HAP-1 (cell line): ENCODE measurements around the gene ZNF423.

Experiments used
- DNase-seq, 2 experiments: peaks; one replicate each; pipeline ENCODE4 v3.0.0-alpha.2; 2016 to 2020; ENCODE audit warnings: low spot score in 2 of 2
- H3K27me3 ChIP-seq: fragments of 250-450 bp; sonication (Bioruptor Pico); 2 replicates; pipeline ENCODE4 v1.5.1; 2020; ENCODE audit warnings: low read depth, mild to moderate bottlenecking, moderate library complexity
- H3K36me3 ChIP-seq: fragments of 250-450 bp; sonication (Bioruptor Pico); replicated peaks from 2 replicates; pipeline ENCODE4 v1.5.1; 2020; ENCODE audit warnings: mild to moderate bottlenecking
- H3K4me1 ChIP-seq: fragments of 250-450 bp; sonication (Bioruptor Pico); 2 replicates; pipeline ENCODE4 v1.5.1; 2020; ENCODE audit warnings: mild to moderate bottlenecking
- H3K4me3 ChIP-seq: fragments of 250-450 bp; sonication (Bioruptor Pico); 2 replicates; pipeline ENCODE4 v1.5.1; 2020; ENCODE audit warnings: mild to moderate bottlenecking, moderate library complexity
- H3K9me3 ChIP-seq: fragments of 250-450 bp; sonication (Bioruptor Pico); 2 replicates; pipeline ENCODE4 v1.5.1; 2020; ENCODE audit warnings: mild to moderate bottlenecking, moderate library complexity
- in situ Hi-C: fragments of 300-500 bp; cut with MboI; formaldehyde crosslinking; loops from 3 replicates; pipeline ENCODE4 v1.14.3; 2020; ENCODE audit warnings: low sequenced_read_pairs, inconsistent platforms, mixed read lengths

ZNF423 gene

GRCh38 chr16:49558451-49558850 lies 297.5 kb downstream of the ZNF423 start:
- Histone ChIP-seq H3K9me3 (no peaks in the 10 kb centered on the region), H3K36me3 (no peaks in the 10 kb centered on the region), H3K4me1 (peaks cover 12% of the 10 kb centered on the region), H3K27me3 (no peaks in the 10 kb centered on the region), H3K4me3 (no peak overlapping the region)
- no peak for DNase-seq
- in situ Hi-C loops = no loop called here

GRCh38 chr16:49556606-49557446 lies 299.1 kb downstream of the ZNF423 start:
- no peak overlapping the region for H3K4me3 ChIP-seq
- peak; percentile 83 to 86 for DNase-seq

GRCh38 chr16:49556249-49556605 lies 299.7 kb downstream of the ZNF423 start:
- Histone ChIP-seq H3K36me3 (no peaks in the 10 kb centered on the region), H3K4me3 (no peak overlapping the region), H3K4me1 (peaks cover 12% of the 10 kb centered on the region), H3K9me3 (no peaks in the 10 kb centered on the region), H3K27me3 (no peaks in the 10 kb centered on the region)
- in situ Hi-C loops = no loop called here
- no peak for DNase-seq

More at GRCh38 chr16:49556606-49557446, 299.1 kb downstream of the ZNF423 start:
- Histone ChIP-seq H3K27me3 (no peaks in the 10 kb centered on the region), H3K4me1 (peaks cover 12% of the 10 kb centered on the region), H3K9me3 (no peaks in the 10 kb centered on the region), H3K36me3 (no peaks in the 10 kb centered on the region)
- in situ Hi-C loops = no loop called here

GRCh38 chr16:49554681-49555080 lies 301.2 kb downstream of the ZNF423 start:
- Histone ChIP-seq H3K36me3 (no peaks in the 10 kb centered on the region), H3K4me1 (peaks cover 12% of the 10 kb centered on the region), H3K9me3 (no peaks in the 10 kb centered on the region), H3K4me3 (no peak overlapping the region), H3K27me3 (no peaks in the 10 kb centered on the region)
- in situ Hi-C loops = no loop called here
- no peak for DNase-seq

- in situ Hi-C loops = no loop called here
- no peak overlapping the region for H3K4me3 ChIP-seq
Observed at GRCh38 chr16:49552313-49552928, 303.5 kb downstream of the ZNF423 start.

GRCh38 chr16:49550666-49551065 lies 305.2 kb downstream of the ZNF423 start:
- Histone ChIP-seq H3K27me3 (no peaks in the 10 kb centered on the region), H3K9me3 (no peaks in the 10 kb centered on the region), H3K4me3 (no peak overlapping the region), H3K4me1 (no peaks in the 10 kb centered on the region; the same call in 1 of the 2 replicates), H3K36me3 (no peaks in the 10 kb centered on the region)
- in situ Hi-C loops = no loop called here
- no peak for DNase-seq

More at GRCh38 chr16:49552313-49552928, 303.5 kb downstream of the ZNF423 start:
- no peak for DNase-seq
- Histone ChIP-seq H3K36me3 (no peaks in the 10 kb centered on the region), H3K9me3 (no peaks in the 10 kb centered on the region), H3K27me3 (no peaks in the 10 kb centered on the region), H3K4me1 (peaks cover 11% of the 10 kb centered on the region)

- Histone ChIP-seq H3K27me3 (no peaks in the 10 kb centered on the region), H3K4me3 (no peak overlapping the region), H3K4me1 (no peaks in the 10 kb centered on the region; the same call in 1 of the 2 replicates), H3K9me3 (no peaks in the 10 kb centered on the region), H3K36me3 (no peaks in the 10 kb centered on the region)
- in situ Hi-C loops = no loop called here
- no peak for DNase-seq
Observed at GRCh38 chr16:49550140-49550539, 305.8 kb downstream of the ZNF423 start.

- H3K4me1 ChIP-seq = no peaks in the 10 kb centered on the region; the same call in 1 of the 2 replicates
- no peaks in the 10 kb centered on the region for H3K27me3 ChIP-seq
- H3K4me3 ChIP-seq = no peak overlapping the region
- DNase-seq = no peak
- H3K9me3 ChIP-seq = no peaks in the 10 kb centered on the region
- no peaks in the 10 kb centered on the region for H3K36me3 ChIP-seq
- in situ Hi-C loops = no loop called here
Observed at GRCh38 chr16:49548325-49548970, 307.5 kb downstream of the ZNF423 start.

- Histone ChIP-seq H3K4me3 (no peak overlapping the region), H3K4me1 (peaks cover 8% of the 10 kb centered on the region), H3K36me3 (no peaks in the 10 kb centered on the region), H3K9me3 (no peaks in the 10 kb centered on the region), H3K27me3 (no peaks in the 10 kb centered on the region)
- in situ Hi-C loops = no loop called here
- no peak for DNase-seq
Observed at GRCh38 chr16:49547448-49547847, 308.5 kb downstream of the ZNF423 start.

- H3K4me1 ChIP-seq = peaks cover 8% of the 10 kb centered on the region
- H3K36me3 ChIP-seq = no peaks in the 10 kb centered on the region
- DNase-seq = no peak
- in situ Hi-C loops = no loop called here
- H3K27me3 ChIP-seq = no peaks in the 10 kb centered on the region
- H3K9me3 ChIP-seq = no peaks in the 10 kb centered on the region
- H3K4me3 ChIP-seq = no peak overlapping the region
Observed at GRCh38 chr16:49546735-49547134, 309.2 kb downstream of the ZNF423 start.

- H3K36me3 ChIP-seq = no peaks in the 10 kb centered on the region
- no peaks in the 10 kb centered on the region for H3K9me3 ChIP-seq
- no peak overlapping the region for H3K4me3 ChIP-seq
- in situ Hi-C loops = no loop called here
- H3K27me3 ChIP-seq = no peaks in the 10 kb centered on the region
- H3K4me1 ChIP-seq = peaks cover 8% of the 10 kb centered on the region
- no peak for DNase-seq
Observed at GRCh38 chr16:49545741-49546448, 310.0 kb downstream of the ZNF423 start.

- no peak for DNase-seq
- Histone ChIP-seq H3K4me1 (peaks cover 8% of the 10 kb centered on the region), H3K36me3 (no peaks in the 10 kb centered on the region), H3K9me3 (no peaks in the 10 kb centered on the region), H3K27me3 (no peaks in the 10 kb centered on the region), H3K4me3 (no peak overlapping the region)
- in situ Hi-C loops = no loop called here
Observed at GRCh38 chr16:49545243-49545642, 310.7 kb downstream of the ZNF423 start.

- no peaks in the 10 kb centered on the region for H3K27me3 ChIP-seq
- no peak for DNase-seq
- H3K9me3 ChIP-seq = no peaks in the 10 kb centered on the region
- H3K36me3 ChIP-seq = no peaks in the 10 kb centered on the region
- peaks cover 8% of the 10 kb centered on the region for H3K4me1 ChIP-seq
- in situ Hi-C loops = no loop called here
- no peak overlapping the region for H3K4me3 ChIP-seq
Observed at GRCh38 chr16:49544828-49545227, 311.1 kb downstream of the ZNF423 start.

GRCh38 chr16:49543631-49543946 lies 312.3 kb downstream of the ZNF423 start:
- H3K9me3 ChIP-seq = no peaks in the 10 kb centered on the region
- in situ Hi-C loops = no loop called here
- peaks cover 8% of the 10 kb centered on the region for H3K4me1 ChIP-seq
- no peak for DNase-seq
- no peak overlapping the region for H3K4me3 ChIP-seq
- H3K36me3 ChIP-seq = no peaks in the 10 kb centered on the region
- H3K27me3 ChIP-seq = no peaks in the 10 kb centered on the region
